Sigmoid colon (tissue), 7 donors: ENCODE results near the gene ADGRF1. TPM values are rescaled to one million over a fixed set of nuclear protein-coding genes. Genes with fewer than 3 reads are reported as not detected.

ENCODE experiments used
- DNase-seq: peaks from one replicate; pipeline ENCODE4 v3.0.0-alpha.2; 2019
- H3K27ac ChIP-seq, 4 donors: fragments of 200-600 bp; sonication (generic); one replicate each; pipeline ENCODE4 v1.5.1; 2016 to 2019; ENCODE audit warnings: mild to moderate bottlenecking in 1 of 4
- H3K27me3 ChIP-seq, 3 donors: fragments of 200-600 bp; sonication (generic); one replicate each; pipeline ENCODE4 v1.5.1; 2019; ENCODE audit warnings: mild to moderate bottlenecking in 1 of 3
- H3K36me3 ChIP-seq, 4 donors: fragments of 200-600 bp; sonication (generic); one replicate each; pipeline ENCODE4 v1.5.1; 2016 to 2019
- H3K4me1 ChIP-seq, 4 donors: fragments of 200-600 bp; sonication (generic); one replicate each; pipeline ENCODE4 v1.5.1; 2017 to 2019
- H3K4me3 ChIP-seq, 4 donors: fragments of 200-600 bp; sonication (generic); one replicate each; pipeline ENCODE4 v1.5.1; 2017 to 2019; ENCODE audit warnings: mild to moderate bottlenecking in 2 of 4, moderate library complexity in 1 of 4
- H3K9me3 ChIP-seq, 4 donors: fragments of 200-600 bp in 3 of 4; sonication (generic) in 3 of 4; one replicate each; pipeline versions ENCODE4 v1.5.1 to v1.6.1; 2013 to 2019
- EP300 ChIP-seq, 4 donors: sonication (generic); formaldehyde crosslinking; IDR thresholded peaks; one replicate each; pipeline ENCODE4 v1.6.1; 2017; ENCODE audit warnings: antibody characterized with exemption in 4 of 4
- POLR2A ChIP-seq, 2 donors: fragments of 450-650 bp; IDR thresholded peaks; one replicate each; pipeline ENCODE4 v1.6.1; 2016; ENCODE audit warnings: antibody characterized with exemption in 2 of 2, mild to moderate bottlenecking in 2 of 2, moderate library complexity in 2 of 2
- POLR2AphosphoS5 ChIP-seq, 4 donors: sonication (generic); formaldehyde crosslinking; IDR thresholded peaks; one replicate each; pipeline ENCODE4 v1.6.1; 2017; ENCODE audit warnings: antibody characterized with exemption in 4 of 4
- whole genome bisulfite sequencing, 2 donors: extraction: QIAGEN DNeasy Blood & Tissue Kit; methylation state at CpG; one replicate each; pipeline ENCODE4 v1.1.7; 2013; 5-methylcytosine and 5-hydroxymethylcytosine counted together
- intact Hi-C: fragments of 100-400 bp; cut with DNase I; formaldehyde crosslinking; loops from one replicate; pipeline ENCODE4 v1.15.1; 2023
- polyA plus RNA-seq, 3 donors: library from polyadenylated mRNA; stranded (reverse); fragments of 200-250 nt; gene quantifications; one replicate each; pipeline ENCODE4 v1.2.3, GENCODE V29; 2013
- total RNA-seq, 4 donors: library from RNA; depleted of rRNA; stranded (reverse); fragments of >200 nt; gene quantifications; one replicate each; pipeline ENCODE4 v1.1.0, GENCODE V29; 2016
- TF ChIP-seq, protein P1 (sequence below), 4 experiments: fragments of 450-650 bp in 3 of 4; fragments of 200-600 bp in 1 of 4; IDR thresholded peaks; one replicate each; pipeline ENCODE4 v1.5.1; 2016 to 2019; ENCODE audit warnings: antibody characterized with exemption in 4 of 4, mild to moderate bottlenecking in 3 of 4, moderate library complexity in 2 of 4
- donor health status: healthy with polysubstance abuse.
- donor health status: Bipolar disorder and iron deficiency.
- donor health status: healthy.

The ADGRF1 gene
- total and polyA plus RNA-seq, 7 donors, result 0.46 to 1.0 TPM; not detected in 5

DNA sequence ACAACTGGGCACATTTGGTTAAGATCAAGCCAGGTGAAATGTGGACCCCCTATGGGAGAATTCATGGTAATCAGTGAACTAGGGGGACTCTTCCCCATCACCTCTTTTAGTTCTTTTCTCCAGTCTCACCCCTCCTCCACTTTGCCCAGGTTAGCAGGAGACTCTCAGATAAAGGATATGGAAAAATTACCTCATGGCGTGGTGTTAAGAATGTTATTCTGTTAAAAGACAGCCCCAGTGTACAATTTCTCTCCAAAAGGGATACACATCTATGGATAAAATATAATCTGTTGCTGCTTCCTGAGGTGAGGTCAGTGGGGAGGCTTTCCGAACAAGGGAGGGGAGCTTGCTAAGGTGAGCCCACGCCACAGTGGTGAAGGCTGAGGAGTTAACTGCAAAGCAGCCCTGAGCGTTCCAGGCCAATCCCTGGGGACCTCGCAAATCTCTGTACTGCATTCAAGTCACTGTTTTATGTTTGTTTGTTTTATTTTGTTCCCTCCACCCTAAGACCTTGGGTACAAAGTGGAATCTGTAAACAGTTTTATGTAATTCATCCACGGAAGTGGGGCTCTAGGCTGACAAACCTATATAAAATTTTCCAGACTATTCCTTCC is 52.0 kb downstream of the ADGRF1 start:
- H3K4me1 ChIP-seq, result peaks cover 0 to 7% (median 1%) of the 10 kb centered on the region in 4 donors
- intact Hi-C loops, result loop anchor here (2.0 kb wide), 1 partner anchor 141 kb away; no protein-coding TSS in a partner anchor
- no peaks in the 10 kb centered on the region for H3K36me3 ChIP-seq
- TF ChIP-seq, protein P1, sequence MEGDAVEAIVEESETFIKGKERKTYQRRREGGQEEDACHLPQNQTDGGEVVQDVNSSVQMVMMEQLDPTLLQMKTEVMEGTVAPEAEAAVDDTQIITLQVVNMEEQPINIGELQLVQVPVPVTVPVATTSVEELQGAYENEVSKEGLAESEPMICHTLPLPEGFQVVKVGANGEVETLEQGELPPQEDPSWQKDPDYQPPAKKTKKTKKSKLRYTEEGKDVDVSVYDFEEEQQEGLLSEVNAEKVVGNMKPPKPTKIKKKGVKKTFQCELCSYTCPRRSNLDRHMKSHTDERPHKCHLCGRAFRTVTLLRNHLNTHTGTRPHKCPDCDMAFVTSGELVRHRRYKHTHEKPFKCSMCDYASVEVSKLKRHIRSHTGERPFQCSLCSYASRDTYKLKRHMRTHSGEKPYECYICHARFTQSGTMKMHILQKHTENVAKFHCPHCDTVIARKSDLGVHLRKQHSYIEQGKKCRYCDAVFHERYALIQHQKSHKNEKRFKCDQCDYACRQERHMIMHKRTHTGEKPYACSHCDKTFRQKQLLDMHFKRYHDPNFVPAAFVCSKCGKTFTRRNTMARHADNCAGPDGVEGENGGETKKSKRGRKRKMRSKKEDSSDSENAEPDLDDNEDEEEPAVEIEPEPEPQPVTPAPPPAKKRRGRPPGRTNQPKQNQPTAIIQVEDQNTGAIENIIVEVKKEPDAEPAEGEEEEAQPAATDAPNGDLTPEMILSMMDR (IDR thresholded peaks at IDR 0.05), result no peak
- TF ChIP-seq EP300 (IDR thresholded peaks at IDR 0.05) (no peak), POLR2A (IDR thresholded peaks at IDR 0.05) (no peak), POLR2AphosphoS5 (IDR thresholded peaks at IDR 0.05) (no peak)
- DNase-seq, result no peak
- H3K9me3 ChIP-seq, result no peaks in the 10 kb centered on the region
- no peak overlapping the region for H3K4me3 ChIP-seq
- peak overlapping the region in 1 of 4 donors; percentile 43 for H3K27ac ChIP-seq
- H3K27me3 ChIP-seq, result no peaks in the 10 kb centered on the region
- WGBS, 2 donors, result 34 to 65% methylated on average over 6 of the region's 6 CpGs

DNA sequence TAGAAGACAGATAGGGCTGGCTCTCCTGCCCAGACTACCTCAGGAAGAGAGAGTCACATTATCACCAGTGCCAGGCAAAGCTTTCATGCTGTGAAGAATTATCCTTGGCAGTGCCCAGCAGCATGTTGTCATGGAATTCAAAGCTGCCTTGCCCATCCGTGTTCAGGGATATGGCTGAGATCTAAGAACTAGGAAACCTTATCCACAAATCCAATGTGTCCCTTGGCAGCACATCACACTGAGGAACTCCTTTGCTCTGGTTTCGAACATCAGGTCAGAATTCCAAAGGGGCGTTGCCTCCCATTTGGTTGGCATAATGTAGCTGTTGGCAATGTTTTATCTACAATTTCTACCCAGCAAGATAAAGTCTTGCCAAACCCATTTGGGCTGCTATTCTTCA is 52.7 kb downstream of the ADGRF1 start:
- Histone ChIP-seq H3K9me3 (no peaks in the 10 kb centered on the region), H3K27ac (peak overlapping the region in 1 of 4 donors; percentile 43), H3K36me3 (no peaks in the 10 kb centered on the region), H3K4me3 (no peak overlapping the region), H3K4me1 (peaks cover 0 to 7% (median 1%) of the 10 kb centered on the region in 4 donors), H3K27me3 (no peaks in the 10 kb centered on the region)
- 16 to 65% methylated on average over 3 of the region's 3 CpGs for WGBS, 2 donors
- TF ChIP-seq, protein P1 (IDR thresholded peaks at IDR 0.05), result no peak
- TF ChIP-seq EP300 (IDR thresholded peaks at IDR 0.05) (no peak), POLR2AphosphoS5 (IDR thresholded peaks at IDR 0.05) (no peak), POLR2A (IDR thresholded peaks at IDR 0.05) (no peak)
- intact Hi-C loops, result no loop called here
- no peak for DNase-seq

DNA sequence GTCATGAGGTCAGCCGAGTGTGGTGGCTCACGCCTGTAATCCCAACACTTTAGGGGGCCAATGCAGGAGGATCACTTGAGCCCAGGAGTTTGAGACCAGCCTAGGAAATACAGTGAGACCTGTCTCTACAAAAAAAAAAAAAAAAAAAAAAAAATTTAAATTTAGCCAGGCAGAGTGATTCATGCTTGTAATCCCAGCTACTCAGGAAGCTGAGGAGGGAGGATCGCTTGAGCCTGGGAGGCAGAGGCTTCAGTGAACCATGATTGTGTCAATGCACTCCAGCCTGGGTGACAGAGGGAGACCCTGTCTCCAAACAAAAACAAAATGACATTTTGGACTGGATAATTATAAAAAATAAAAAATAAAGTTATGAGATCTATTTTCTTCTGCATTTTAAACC is 56.2 kb downstream of the ADGRF1 start:
- H3K4me3 ChIP-seq, result no peak overlapping the region
- 85 to 90% methylated on average over 3 of the region's 3 CpGs for WGBS, 2 donors
- H3K27ac ChIP-seq, result no peak overlapping the region
- no peak for DNase-seq
- H3K27me3 ChIP-seq, result no peaks in the 10 kb centered on the region
- intact Hi-C loops, result no loop called here
- TF ChIP-seq EP300 (IDR thresholded peaks at IDR 0.05), result no peak
- TF ChIP-seq, protein P1 (IDR thresholded peaks at IDR 0.05), result no peak
- H3K4me1 ChIP-seq, result peaks cover 0 to 17% (median 14%) of the 10 kb centered on the region in 4 donors
- H3K36me3 ChIP-seq, result no peaks in the 10 kb centered on the region
- H3K9me3 ChIP-seq, result no peaks in the 10 kb centered on the region

DNA sequence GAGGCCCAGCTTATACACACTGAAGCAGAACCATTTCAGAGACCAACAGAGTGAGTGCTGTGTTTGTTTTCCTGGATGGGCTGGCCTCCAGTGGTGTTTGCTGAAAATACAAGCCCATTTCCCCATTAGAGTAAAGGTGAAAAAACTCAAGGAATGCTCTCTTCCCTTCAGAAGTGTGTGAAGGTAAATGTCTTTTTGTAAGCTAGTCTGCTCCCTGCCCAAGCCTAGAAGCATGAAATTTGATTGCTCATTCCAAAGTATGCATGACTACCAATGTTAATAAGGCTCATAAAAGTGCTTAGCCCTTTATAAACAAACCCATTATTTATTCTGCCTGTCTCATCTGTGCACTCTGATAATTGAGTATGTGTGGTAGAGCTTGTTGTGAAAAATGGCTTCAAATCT is 59.1 kb downstream of the ADGRF1 start:
- Histone ChIP-seq H3K4me1 (peaks cover 0 to 14% (median 10%) of the 10 kb centered on the region in 4 donors), H3K9me3 (no peaks in the 10 kb centered on the region), H3K36me3 (no peaks in the 10 kb centered on the region), H3K27ac (no peak overlapping the region), H3K4me3 (no peak overlapping the region), H3K27me3 (no peaks in the 10 kb centered on the region)
- intact Hi-C loops, result no loop called here
- peak in 2 of 4 donors; percentile 34 to 46 for TF ChIP-seq POLR2AphosphoS5 (IDR thresholded peaks at IDR 0.05)
- TF ChIP-seq EP300 (IDR thresholded peaks at IDR 0.05), result no peak
- no peak for DNase-seq

DNA sequence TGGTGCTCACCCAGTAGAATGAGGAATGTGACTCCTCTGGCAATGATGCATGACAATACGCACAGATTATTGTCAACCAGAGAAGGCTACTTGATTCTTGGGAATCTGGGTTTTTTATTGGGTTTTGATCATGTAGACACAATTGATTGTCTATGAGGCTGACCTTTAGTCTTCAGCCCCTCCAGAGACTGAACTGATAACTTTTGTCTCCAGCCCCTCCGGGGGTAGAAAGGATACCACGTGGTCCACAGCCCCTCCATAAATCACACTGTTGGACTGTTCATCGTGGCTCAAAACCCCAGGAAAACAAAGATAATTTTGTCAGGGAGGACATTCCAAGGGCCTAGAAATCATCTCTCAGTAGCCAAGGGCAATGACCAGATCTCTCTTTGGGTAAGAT is 62.9 kb downstream of the ADGRF1 start:
- no peak for DNase-seq
- TF ChIP-seq POLR2A (IDR thresholded peaks at IDR 0.05), result no peak
- no peak for TF ChIP-seq EP300 (IDR thresholded peaks at IDR 0.05)
- TF ChIP-seq, protein P1 (IDR thresholded peaks at IDR 0.05), result no peak
- no peak for TF ChIP-seq POLR2AphosphoS5 (IDR thresholded peaks at IDR 0.05)
- no peak overlapping the region for H3K4me3 ChIP-seq
- H3K36me3 ChIP-seq, result no peaks in the 10 kb centered on the region
- no peaks in the 10 kb centered on the region for H3K9me3 ChIP-seq
- 71 to 72% methylated on average over 4 of the region's 4 CpGs for WGBS, 2 donors
- no peak overlapping the region for H3K27ac ChIP-seq
- intact Hi-C loops, result no loop called here
- peaks cover 0 to 14% (median 10%) of the 10 kb centered on the region in 4 donors for H3K4me1 ChIP-seq
- no peaks in the 10 kb centered on the region for H3K27me3 ChIP-seq
